ENCODE measurements around the gene DMKN.
A peak's percentile ranks its signal among the peaks of the same experiment; 100 is the strongest.

DMKN gene

GRCh38 chr19:35549879-35550523 is 36.6 kb upstream of the DMKN start:
- no peak for DNase-seq (ENCODE audit: low spot score)

GRCh38 chr19:35549174-35549788 is 35.8 kb upstream of the DMKN start:
- peak; percentile 67 for DNase-seq (ENCODE audit: low spot score)

GRCh38 chr19:35546532-35546931 is 33.1 kb upstream of the DMKN start:
- no peak for DNase-seq (ENCODE audit: low spot score)

GRCh38 chr19:35545855-35546381 is 32.5 kb upstream of the DMKN start:
- DNase-seq (ENCODE audit: low spot score), result no peak

DNA sequence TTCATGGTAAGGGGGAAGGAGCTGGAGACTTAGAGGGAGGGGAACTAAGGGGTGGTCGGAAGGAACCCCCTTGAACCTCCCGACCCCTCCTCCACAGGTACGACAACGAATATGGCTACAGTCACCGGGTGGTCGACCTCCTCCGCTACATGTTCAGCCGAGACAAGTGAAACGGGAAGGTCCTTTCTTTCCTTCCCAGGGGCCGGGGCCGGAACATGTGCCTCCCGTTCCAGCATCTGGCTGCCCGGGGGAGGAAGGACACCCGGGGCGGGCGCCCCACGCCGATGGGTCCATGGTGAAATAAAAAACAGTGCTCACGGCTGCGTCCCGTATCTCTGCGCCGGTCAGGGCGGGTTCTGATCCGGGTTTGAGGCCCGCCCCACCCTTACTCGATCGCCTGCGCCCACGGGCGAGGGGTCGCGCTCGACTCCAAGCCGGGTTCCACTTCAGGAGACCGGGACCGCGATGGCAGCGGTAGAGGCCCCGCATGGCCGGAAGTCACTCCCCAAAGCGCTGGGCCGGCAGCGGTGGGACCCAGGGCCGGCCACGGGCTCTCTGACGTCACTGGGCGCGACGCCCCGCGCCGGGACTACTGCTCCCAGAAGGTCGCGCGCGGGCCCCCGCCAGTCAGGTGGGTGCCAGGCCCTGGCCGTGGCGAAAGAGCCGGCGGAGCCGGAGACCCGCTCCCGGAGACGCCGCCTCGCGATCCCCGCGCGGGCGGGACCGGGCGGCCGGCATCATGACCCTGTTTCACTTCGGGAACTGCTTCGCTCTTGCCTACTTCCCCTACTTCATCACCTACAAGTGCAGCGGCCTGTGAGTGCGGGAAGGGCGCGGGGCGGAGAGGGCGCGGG is 31.8 kb upstream of the DMKN start, which contains the start of gene TMEM147:
Gene TMEM147, plus strand, starts transcription at position 626 of the 854 bp plus-strand sequence. Its CDS starts 114 bp downstream, at position 740.
- peak; percentile 93 for DNase-seq (ENCODE audit: low spot score)

GRCh38 chr19:35544110-35544802 is 30.8 kb upstream of the DMKN start:
- DNase-seq (ENCODE audit: low spot score), result no peak

- DNase-seq (ENCODE audit: low spot score), result no peak
Measured at GRCh38 chr19:35543280-35544109, 30.0 kb upstream of the DMKN start.

DNA sequence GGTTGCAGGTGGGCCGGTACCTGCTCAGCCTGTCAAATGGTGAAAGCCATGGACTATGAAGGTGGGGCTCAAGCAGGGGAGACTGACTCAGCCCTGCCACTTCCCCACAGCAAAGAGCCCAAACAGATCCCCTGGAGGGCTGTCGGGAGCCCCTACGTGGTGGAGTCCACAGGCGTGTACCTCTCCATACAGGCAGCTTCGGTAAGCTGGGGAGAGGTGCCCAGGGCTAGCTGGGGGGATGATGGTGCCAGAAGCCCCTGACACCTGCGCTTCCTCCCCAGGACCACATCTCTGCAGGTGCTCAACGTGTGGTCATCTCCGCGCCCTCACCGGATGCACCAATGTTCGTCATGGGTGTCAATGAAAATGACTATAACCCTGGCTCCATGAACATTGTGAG is 28.8 kb upstream of the DMKN start:
- no peak for DNase-seq (ENCODE audit: low spot score)

- no peak for DNase-seq (ENCODE audit: low spot score)
Measured at GRCh38 chr19:35540356-35540927, 27.0 kb upstream of the DMKN start.

- no peak for DNase-seq (ENCODE audit: low spot score)
Measured at GRCh38 chr19:35539850-35540249, 26.4 kb upstream of the DMKN start.

- DNase-seq (ENCODE audit: low spot score), result no peak
Measured at GRCh38 chr19:35539314-35539713, 25.9 kb upstream of the DMKN start.

GRCh38 chr19:35534803-35535480 is 21.5 kb upstream of the DMKN start:
- DNase-seq (ENCODE audit: low spot score), result no peak

- DNase-seq (ENCODE audit: low spot score), result no peak
Measured at GRCh38 chr19:35533822-35534392, 20.5 kb upstream of the DMKN start.

- DNase-seq (ENCODE audit: low spot score), result no peak
Measured at GRCh38 chr19:35533201-35533821, 19.9 kb upstream of the DMKN start, which contains the start of gene GAPDHS. GAPDHS (plus strand) TSS chr19:35533456; CDS start chr19:35533528, 72 bp downstream.

GRCh38 chr19:35531291-35531690 is 17.8 kb upstream of the DMKN start:
- no peak for DNase-seq (ENCODE audit: low spot score)

GRCh38 chr19:35529241-35530218 is 16.1 kb upstream of the DMKN start:
- no peak for DNase-seq (ENCODE audit: low spot score)

DNA sequence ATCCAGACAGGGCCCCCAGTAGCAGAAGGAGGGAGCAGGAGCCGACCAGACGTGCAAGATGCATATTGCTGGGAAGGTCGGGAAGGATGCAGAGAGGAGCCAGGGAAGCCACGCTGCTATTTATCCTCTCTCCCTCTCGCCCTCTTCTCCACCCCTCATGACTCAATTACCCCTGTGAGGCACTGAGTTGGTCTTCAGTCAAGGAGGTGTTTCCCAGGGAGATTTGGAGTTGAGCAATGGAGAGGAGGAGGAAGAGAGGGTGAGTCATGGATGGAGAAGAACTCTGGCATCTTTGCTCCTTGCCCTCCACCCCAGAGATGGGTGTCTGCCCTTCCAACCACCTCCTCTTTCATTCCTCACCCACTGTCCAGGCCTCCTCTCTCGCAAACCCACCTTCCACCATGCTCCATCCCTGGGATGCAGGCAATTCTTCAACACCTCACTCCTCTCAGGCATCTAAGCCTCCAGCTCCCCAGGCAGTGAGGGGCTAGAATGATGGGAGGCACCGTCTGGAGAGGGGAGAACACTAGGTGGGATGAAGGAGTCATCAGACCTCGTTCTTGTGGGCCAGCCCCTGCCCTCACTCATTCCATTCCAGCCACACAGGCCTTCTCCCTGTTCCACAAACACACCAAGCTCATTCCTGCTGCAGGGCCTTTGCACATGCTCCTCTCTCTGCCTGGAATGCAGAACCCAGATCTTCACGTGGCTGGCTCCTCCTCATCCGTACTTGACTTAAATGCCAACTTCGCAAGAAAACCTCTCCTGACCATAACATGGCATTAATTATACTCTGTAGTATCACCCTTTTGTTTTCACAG is 15.0 kb upstream of the DMKN start, which contains the start of gene SBSN:
Gene SBSN, minus strand, starts transcription at position 94 of the 821 bp plus-strand sequence. Its CDS starts 30 bp downstream, at position 64.
- no peak for DNase-seq (ENCODE audit: low spot score)

All from ecto neural progenitor cell (in vitro differentiated cells).